Kidney (tissue), 14 donors: ENCODE data around the gene VPS29. TPM values are rescaled to one million over a fixed set of nuclear protein-coding genes. Genes with fewer than 3 reads are reported as not detected.
"Not testable (repeated sequence)": the region's sequence is repeated elsewhere in the genome, so short reads cannot be mapped to it uniquely, and the experiment has no call there.

ENCODE experiments used
- DNase-seq, 5 donors: peaks; one replicate each; pipeline ENCODE4 v3.0.0-alpha.2; 2013 to 2020
- FAIRE-seq: peaks from 2 replicates; lab custom pipeline; 2012; peaks lifted over from hg19 to GRCh38; lab: Jason Lieb, UNC
- H3K27ac ChIP-seq, 2 donors: one replicate each; pipeline ENCODE4 v1.7.0; 2013; ENCODE audit warnings: low read depth in 2 of 2, low read length in 2 of 2, inconsistent platforms in 1 of 2
- H3K27me3 ChIP-seq: one replicate; pipeline ENCODE4 v1.7.1; 2013; ENCODE audit warnings: low read length, inconsistent platforms; ENCODE audit not compliant: control insufficient read depth, insufficient read depth
- H3K36me3 ChIP-seq, 3 donors: one replicate each; pipeline versions ENCODE4 v1.7.0 to v1.7.1; 2013; ENCODE audit warnings: low read length in 3 of 3, control low read depth in 1 of 3, inconsistent platforms in 1 of 3; ENCODE audit not compliant: insufficient read depth in 3 of 3, control insufficient read depth in 2 of 3
- H3K4me1 ChIP-seq, 3 donors: one replicate each; pipeline versions ENCODE4 v1.7.0 to v1.7.1; 2013; ENCODE audit warnings: low read length in 3 of 3, inconsistent platforms in 1 of 3, low read depth in 1 of 3; ENCODE audit not compliant: control insufficient read depth in 2 of 3, insufficient read depth in 2 of 3
- H3K4me3 ChIP-seq, 3 donors: one replicate each; pipeline versions ENCODE4 v1.7.0 to v1.8.1; 2013; ENCODE audit warnings: low read length in 3 of 3, control low read depth in 1 of 3, inconsistent platforms in 1 of 3
- H3K9ac ChIP-seq, 3 donors: one replicate each; pipeline versions ENCODE4 v1.7.0 to v1.7.1; 2013; ENCODE audit warnings: low read length in 3 of 3, control low read depth in 1 of 3, inconsistent platforms in 1 of 3
- H3K9me3 ChIP-seq, 3 donors: one replicate each; pipeline versions ENCODE4 v1.7.0 to v1.7.1; 2013; ENCODE audit warnings: low read length in 3 of 3, control low read depth in 1 of 3, inconsistent platforms in 1 of 3; ENCODE audit not compliant: control insufficient read depth in 2 of 3, insufficient read depth in 1 of 3
- intact Hi-C: fragments of 100-400 bp; cut with DNase I; formaldehyde crosslinking; loops from one replicate; pipeline ENCODE4 v1.11.1; 2022
- polyA plus RNA-seq: library from polyadenylated mRNA; stranded (reverse); fragments of 350-450 nt; fragmentation: Illumina TruSeq; extraction: RNeasy Lipid Tissue Mini Kit (QIAGEN cat#74804); gene quantifications from one replicate; pipeline ENCODE4 v1.2.3, GENCODE V29; 2014; ENCODE audit warnings: low read depth, low replicate concordance; ENCODE audit not compliant: insufficient read depth
- total RNA-seq: library from RNA; stranded (reverse); fragmentation: NEBNext Ultra II Directional; extraction: Animal tissue kit (Norgen Biotek cat#: 25700); gene quantifications from one replicate; pipeline ENCODE4 v1.2.1, GENCODE V29; 2021
- TF ChIP-seq, protein P1 (sequence below): IDR thresholded peaks from 3 replicates; pipeline ENCODE4 v1.5.1; 2012; ENCODE audit warnings: mild to moderate bottlenecking, moderate library complexity, borderline replicate concordance; ENCODE audit not compliant: insufficient read depth; ENCODE audit errors: extremely low read depth
- donor health status: control.
- donor health status: control.
- donor health status: control.
- donor health status: control.
- donor health status: control.
- donor health status: DM: yes; HTN: yes; CAD: no.
- donor health status: Normal renal cell carcinoma (clear cell type).

VPS29 gene
- total and polyA plus RNA-seq, 2 donors from 2014 or later: 108 to 153 TPM

DNA sequence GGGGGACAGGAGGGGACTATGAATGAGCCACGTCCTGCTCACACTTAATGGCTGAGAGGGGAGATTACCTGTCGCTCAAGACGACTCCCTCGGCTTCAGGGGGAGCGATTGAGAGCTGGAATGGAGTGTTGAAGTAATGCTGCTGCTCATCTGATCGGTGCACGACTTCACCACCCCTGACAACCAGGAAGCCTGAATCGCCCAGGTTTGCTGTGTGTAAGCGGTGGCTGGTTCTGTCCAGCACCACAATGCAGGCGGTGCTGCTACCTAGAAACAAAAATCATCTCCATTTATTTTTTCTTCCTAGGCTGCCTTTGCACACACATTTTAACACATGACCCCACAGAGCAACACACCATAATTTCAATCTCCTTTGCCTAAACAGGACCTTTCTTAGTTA, 43.9 kb upstream of the VPS29 start:
- no peak for FAIRE-seq
- intact Hi-C loops: no loop called here
- H3K27ac ChIP-seq: peak overlapping the region in 1 of 2 donors; percentile 13

GRCh38 chr12:110545259-110545658, 43.3 kb upstream of the VPS29 start:
- H3K36me3 ChIP-seq, H3K27me3 ChIP-seq, H3K9ac ChIP-seq, FAIRE-seq, H3K9me3 ChIP-seq, H3K4me3 ChIP-seq, H3K27ac ChIP-seq, intact Hi-C loops: not testable (repeated sequence)
- H3K4me1 ChIP-seq: peaks cover 2 to 25% (median 21%) of the 10 kb centered on the region in 3 donors
- DNase-seq: peak in 1 of 5 donors; percentile 29

More for the DNA sequence above, 43.9 kb upstream of the VPS29 start:
- peaks cover 0 to 6% (median under 1%) of the 10 kb centered on the region in 3 donors for H3K36me3 ChIP-seq
- H3K4me1 ChIP-seq: peaks cover 2 to 25% (median 21%) of the 10 kb centered on the region in 3 donors
- no peaks in the 10 kb centered on the region for H3K9me3 ChIP-seq
- no peak for DNase-seq
- H3K4me3 ChIP-seq: no peak overlapping the region
- no peaks in the 10 kb centered on the region for H3K27me3 ChIP-seq
- TF ChIP-seq, protein P1, sequence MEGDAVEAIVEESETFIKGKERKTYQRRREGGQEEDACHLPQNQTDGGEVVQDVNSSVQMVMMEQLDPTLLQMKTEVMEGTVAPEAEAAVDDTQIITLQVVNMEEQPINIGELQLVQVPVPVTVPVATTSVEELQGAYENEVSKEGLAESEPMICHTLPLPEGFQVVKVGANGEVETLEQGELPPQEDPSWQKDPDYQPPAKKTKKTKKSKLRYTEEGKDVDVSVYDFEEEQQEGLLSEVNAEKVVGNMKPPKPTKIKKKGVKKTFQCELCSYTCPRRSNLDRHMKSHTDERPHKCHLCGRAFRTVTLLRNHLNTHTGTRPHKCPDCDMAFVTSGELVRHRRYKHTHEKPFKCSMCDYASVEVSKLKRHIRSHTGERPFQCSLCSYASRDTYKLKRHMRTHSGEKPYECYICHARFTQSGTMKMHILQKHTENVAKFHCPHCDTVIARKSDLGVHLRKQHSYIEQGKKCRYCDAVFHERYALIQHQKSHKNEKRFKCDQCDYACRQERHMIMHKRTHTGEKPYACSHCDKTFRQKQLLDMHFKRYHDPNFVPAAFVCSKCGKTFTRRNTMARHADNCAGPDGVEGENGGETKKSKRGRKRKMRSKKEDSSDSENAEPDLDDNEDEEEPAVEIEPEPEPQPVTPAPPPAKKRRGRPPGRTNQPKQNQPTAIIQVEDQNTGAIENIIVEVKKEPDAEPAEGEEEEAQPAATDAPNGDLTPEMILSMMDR: no peak
- H3K9ac ChIP-seq: no peak overlapping the region

- peaks cover 0 to 15% (median under 1%) of the 10 kb centered on the region in 3 donors for H3K36me3 ChIP-seq
- H3K4me3 ChIP-seq: no peak overlapping the region
- H3K27ac ChIP-seq: peak overlapping the region; percentile 82 to 93
- H3K9ac ChIP-seq: peak overlapping the region in 1 of 3 donors; percentile 54
- peaks cover 2 to 25% (median 25%) of the 10 kb centered on the region in 3 donors for H3K4me1 ChIP-seq
- no peaks in the 10 kb centered on the region for H3K9me3 ChIP-seq
- TF ChIP-seq, protein P1: no peak
- FAIRE-seq (no peak), DNase-seq (no peak)
- no peaks in the 10 kb centered on the region for H3K27me3 ChIP-seq
- intact Hi-C loops: no loop called here
Measured at GRCh38 chr12:110543965-110544364, 42.1 kb upstream of the VPS29 start.

GRCh38 chr12:110543252-110543959, 41.5 kb upstream of the VPS29 start:
- H3K4me3 ChIP-seq: peak overlapping the region in 1 of 3 donors; percentile 33
- FAIRE-seq: peak; percentile 50
- peak overlapping the region; percentile 82 to 93 for H3K27ac ChIP-seq
- peak; percentile 58 to 90 (median 82) for DNase-seq
- no peaks in the 10 kb centered on the region for H3K27me3 ChIP-seq
- H3K4me1 ChIP-seq: peaks cover 2 to 28% (median 23%) of the 10 kb centered on the region in 3 donors
- peak overlapping the region in 2 of 3 donors; percentile 50 to 54 for H3K9ac ChIP-seq
- no peaks in the 10 kb centered on the region for H3K9me3 ChIP-seq
- intact Hi-C loops: no loop called here
- peaks cover 2 to 20% (median 3%) of the 10 kb centered on the region in 3 donors for H3K36me3 ChIP-seq
- TF ChIP-seq, protein P1: no peak
